ENCODE measurements around the gene EFCAB11.

Gene EFCAB11

DNA sequence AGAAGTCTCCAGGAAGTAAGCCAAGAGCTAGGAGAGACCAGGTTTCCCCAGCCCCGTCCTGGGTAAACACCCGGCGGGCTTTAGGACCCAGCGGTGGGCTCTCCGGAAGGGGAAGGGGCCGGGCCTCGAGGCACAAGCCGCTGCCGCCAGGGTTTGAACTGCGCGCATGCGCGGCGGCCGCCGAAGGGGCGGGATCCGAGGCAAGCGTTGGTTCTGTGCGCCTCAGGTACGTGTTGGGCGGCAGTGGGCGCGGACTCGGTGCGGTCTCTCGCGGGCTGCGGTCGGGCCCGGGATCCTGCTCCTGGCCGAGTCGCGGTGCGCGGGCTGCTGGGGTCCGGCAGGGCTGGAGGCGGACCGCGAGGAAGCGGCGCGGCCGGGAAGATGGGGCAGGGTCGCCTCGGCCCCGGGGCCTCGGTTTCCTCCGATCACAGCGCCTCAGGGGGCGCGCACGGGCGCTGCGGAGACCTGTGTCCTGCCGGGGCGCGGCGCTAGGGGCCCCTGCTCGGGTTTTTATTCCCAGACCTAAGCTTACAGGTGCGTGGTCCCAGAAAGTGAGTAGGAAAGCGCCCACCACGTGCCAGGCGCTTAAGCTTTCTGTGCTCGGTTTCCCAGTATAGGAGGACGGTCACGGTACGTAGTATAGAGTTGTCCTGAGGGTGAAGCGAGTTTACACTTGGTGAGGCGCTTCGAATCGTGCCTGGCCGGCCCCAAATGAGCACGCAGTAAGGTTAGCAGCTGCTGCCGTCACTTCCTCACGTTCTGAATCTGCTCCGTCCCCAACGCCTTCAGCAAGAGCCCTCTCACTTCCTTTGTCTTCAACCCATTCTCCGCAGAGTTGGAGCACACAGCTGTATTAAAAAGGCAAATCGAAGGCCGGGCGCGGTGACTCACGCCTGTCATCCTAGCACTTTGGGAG is 1.5 kb upstream of the EFCAB11 start, which contains the start of gene TDP1:
Gene TDP1, plus strand, starts transcription at position 183 of the 916 bp plus-strand sequence. CDS start 7,188 bp downstream, outside the sequence.
- H3K4me3 Mint-ChIP-seq: peak within 1 kb of the TSS; percentile 95
- DNase-seq: peak; percentile 98
- H3K27me3 Mint-ChIP-seq (ENCODE audit: low read depth, poor library complexity): peaks cover 2% of the 10 kb centered on the region
- peak within 1 kb of the TSS; percentile 99 for H3K27ac Mint-ChIP-seq
- peaks cover 29% of the 10 kb centered on the region for H3K36me3 Mint-ChIP-seq (ENCODE audit: low read depth)
- TF ChIP-seq CTCF (IDR thresholded peaks at IDR 0.05): no peak
- peaks cover 47% of the 10 kb centered on the region for H3K4me1 Mint-ChIP-seq
- H3K9me3 Mint-ChIP-seq: no peaks in the 10 kb centered on the region

- Mint-ChIP-seq H3K27me3 (ENCODE audit: low read depth, poor library complexity) (peaks cover 3% of the 10 kb centered on the region), H3K4me3 (peak overlapping the region; percentile 95), H3K27ac (peak overlapping the region; percentile 85), H3K9me3 (no peaks in the 10 kb centered on the region), H3K36me3 (ENCODE audit: low read depth) (peaks cover 30% of the 10 kb centered on the region), H3K4me1 (peaks cover 47% of the 10 kb centered on the region)
- no peak for TF ChIP-seq CTCF (IDR thresholded peaks at IDR 0.05)
- DNase-seq: no peak
These were observed 653 bp upstream of the EFCAB11 start for GRCh38 chr14:89955022-89955744.

GRCh38 chr14:89953602-89954001 is 928 bp downstream of the EFCAB11 start:
- Mint-ChIP-seq H3K36me3 (ENCODE audit: low read depth) (peaks cover 45% of the 10 kb centered on the region), H3K9me3 (no peaks in the 10 kb centered on the region), H3K4me1 (peaks cover 46% of the 10 kb centered on the region), H3K27ac (peak overlapping the region; percentile 99), H3K4me3 (peak overlapping the region; percentile 95), H3K27me3 (ENCODE audit: low read depth, poor library complexity) (peaks cover 3% of the 10 kb centered on the region)
- no peak for TF ChIP-seq CTCF (IDR thresholded peaks at IDR 0.05)
- no peak for DNase-seq

GRCh38 chr14:89952576-89952975 is 2.0 kb downstream of the EFCAB11 start:
- no peak for DNase-seq
- Mint-ChIP-seq H3K4me1 (peaks cover 36% of the 10 kb centered on the region), H3K4me3 (peak overlapping the region; percentile 95), H3K27ac (no peak overlapping the region), H3K27me3 (ENCODE audit: low read depth, poor library complexity) (peaks cover 3% of the 10 kb centered on the region), H3K9me3 (no peaks in the 10 kb centered on the region), H3K36me3 (ENCODE audit: low read depth) (peaks cover 40% of the 10 kb centered on the region)
- no peak for TF ChIP-seq CTCF (IDR thresholded peaks at IDR 0.05)

GRCh38 chr14:89947344-89947743 is 7.2 kb downstream of the EFCAB11 start:
- no peak for TF ChIP-seq CTCF (IDR thresholded peaks at IDR 0.05)
- Mint-ChIP-seq H3K9me3 (no peaks in the 10 kb centered on the region), H3K27ac (no peak overlapping the region), H3K27me3 (ENCODE audit: low read depth, poor library complexity) (peaks cover 3% of the 10 kb centered on the region), H3K36me3 (ENCODE audit: low read depth) (peaks cover 65% of the 10 kb centered on the region), H3K4me1 (peaks cover 5% of the 10 kb centered on the region), H3K4me3 (no peak overlapping the region)
- no peak for DNase-seq
